ENCODE data around the gene FOXJ3.

Gene FOXJ3

DNA sequence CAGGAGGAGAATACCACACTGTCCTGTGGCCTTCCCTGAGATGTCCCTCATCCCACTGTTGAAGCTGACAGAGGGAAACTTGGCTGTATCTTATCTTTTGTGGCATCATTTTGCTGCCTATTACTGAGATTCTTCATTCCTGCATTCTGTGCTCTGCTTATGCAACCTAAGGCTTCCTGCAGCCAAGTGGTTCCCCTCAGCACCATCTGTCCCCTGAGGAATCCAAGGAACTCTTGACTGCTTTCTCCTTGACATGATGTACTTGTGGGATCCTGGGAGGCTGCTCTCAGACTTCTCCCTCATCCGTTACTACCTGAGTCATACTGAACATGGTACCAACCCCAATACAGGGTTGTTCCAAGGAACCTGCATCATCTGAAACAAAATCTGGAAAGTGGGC, 24.4 kb upstream of the FOXJ3 start:
- TF ChIP-seq SUZ12 (IDR thresholded peaks at IDR 0.05) (no peak), ZNF384 (IDR thresholded peaks at IDR 0.05) (no peak), HDGF (IDR thresholded peaks at IDR 0.05; ENCODE audit: borderline replicate concordance) (no peak), L3MBTL2 (conservative IDR thresholded peaks at IDR 0.05) (no peak), TARDBP (IDR thresholded peaks at IDR 0.05) (no peak), ARNT (IDR thresholded peaks at IDR 0.05) (no peak), FOXK2 (IDR thresholded peaks at IDR 0.05) (no peak), FOXA1 (IDR thresholded peaks at IDR 0.05) (no peak)
- ChIA-PET POLR2A (no interaction called here), CTCF (no interaction called here)
- no peak for DNase-seq (ENCODE audit: extremely low spot score)

- CTCF ChIA-PET = no interaction called here
Measured at GRCh38 chr1:42358791-42359190, 23.8 kb upstream of the FOXJ3 start.

DNA sequence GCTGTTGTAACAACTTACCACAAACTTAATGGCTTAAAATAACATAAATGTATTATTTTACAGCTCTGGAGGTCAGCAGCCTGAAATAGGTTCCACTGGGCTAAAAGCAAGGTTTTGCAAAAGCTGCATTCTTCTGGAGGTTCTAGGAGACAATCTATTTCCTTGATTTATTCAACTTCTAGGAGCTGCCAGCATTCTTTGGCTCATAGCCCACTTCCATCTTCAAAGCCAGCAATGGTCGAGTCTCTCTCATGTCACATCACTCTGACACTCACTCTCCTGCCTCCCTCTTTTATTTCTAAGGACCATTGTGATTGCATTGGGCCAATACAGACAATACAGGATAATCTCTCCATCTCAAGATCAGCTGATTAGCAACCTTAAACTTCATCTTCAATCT, 15.1 kb upstream of the FOXJ3 start:
- ChIA-PET CTCF (no interaction called here), POLR2A (no interaction called here)
- no peak for DNase-seq (ENCODE audit: extremely low spot score)
- TF ChIP-seq SP1 (IDR thresholded peaks at IDR 0.05) (no peak), ARNT (IDR thresholded peaks at IDR 0.05) (no peak), NFRKB (IDR thresholded peaks at IDR 0.05) (no peak), LEF1 (IDR thresholded peaks at IDR 0.05; ENCODE audit: borderline replicate concordance) (no peak), CTBP1 (IDR thresholded peaks at IDR 0.05; ENCODE audit: borderline replicate concordance) (no peak), BHLHE40 (IDR thresholded peaks at IDR 0.05; ENCODE audit: borderline replicate concordance) (no peak), FOXK2 (IDR thresholded peaks at IDR 0.05) (no peak), SUZ12 (IDR thresholded peaks at IDR 0.05) (no peak), L3MBTL2 (conservative IDR thresholded peaks at IDR 0.05) (no peak)

More at GRCh38 chr1:42358791-42359190, 23.8 kb upstream of the FOXJ3 start:
- POLR2A ChIA-PET = no interaction called here
- TF ChIP-seq CTBP1 (IDR thresholded peaks at IDR 0.05; ENCODE audit: borderline replicate concordance) (no peak), PKNOX1 (IDR thresholded peaks at IDR 0.05) (no peak), ARNT (IDR thresholded peaks at IDR 0.05) (no peak), FOXA1 (IDR thresholded peaks at IDR 0.05) (no peak), ZNF384 (IDR thresholded peaks at IDR 0.05) (no peak), SP1 (IDR thresholded peaks at IDR 0.05) (no peak), BHLHE40 (IDR thresholded peaks at IDR 0.05; ENCODE audit: borderline replicate concordance) (no peak), ELF4 (IDR thresholded peaks at IDR 0.05) (no peak), FOXM1 (IDR thresholded peaks at IDR 0.05; ENCODE audit: borderline replicate concordance) (no peak), FOXK2 (IDR thresholded peaks at IDR 0.05) (no peak), TARDBP (IDR thresholded peaks at IDR 0.05) (no peak), SUZ12 (IDR thresholded peaks at IDR 0.05) (no peak), NFRKB (IDR thresholded peaks at IDR 0.05) (no peak), LEF1 (IDR thresholded peaks at IDR 0.05; ENCODE audit: borderline replicate concordance) (no peak), HDGF (IDR thresholded peaks at IDR 0.05; ENCODE audit: borderline replicate concordance) (no peak)
- no peak for DNase-seq (ENCODE audit: extremely low spot score)

DNA sequence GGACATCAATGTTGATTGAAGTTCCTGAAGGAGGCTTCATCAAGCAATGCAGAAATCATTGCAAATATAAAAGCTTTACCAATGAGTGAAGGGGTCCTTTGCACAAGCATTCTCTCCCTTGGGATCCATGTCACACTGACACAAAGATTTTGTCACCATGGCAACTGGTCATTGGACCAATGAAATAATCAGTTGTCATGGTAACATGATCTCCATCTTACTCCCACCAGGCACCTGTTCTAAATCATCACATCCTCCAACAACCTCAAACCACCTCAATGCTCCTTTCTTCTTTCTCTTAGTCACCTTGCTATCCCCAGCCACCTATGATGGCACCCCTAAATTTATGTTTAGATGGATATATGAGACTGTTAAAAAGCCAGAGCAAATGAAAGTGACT, 13.5 kb upstream of the FOXJ3 start:
- ChIA-PET POLR2A (no interaction called here), CTCF (no interaction called here)
- no peak for DNase-seq (ENCODE audit: extremely low spot score)
- no peak for TF ChIP-seq L3MBTL2 (conservative IDR thresholded peaks at IDR 0.05)
- no peak for TF ChIP-seq FOXA1 (IDR thresholded peaks at IDR 0.05)
- TF ChIP-seq FOXK2 (IDR thresholded peaks at IDR 0.05) = no peak
- TF ChIP-seq TARDBP (IDR thresholded peaks at IDR 0.05) = no peak
- TF ChIP-seq LEF1 (IDR thresholded peaks at IDR 0.05; ENCODE audit: borderline replicate concordance) = no peak
- TF ChIP-seq SUZ12 (IDR thresholded peaks at IDR 0.05) = no peak
- TF ChIP-seq ZNF384 (IDR thresholded peaks at IDR 0.05) = no peak

- DNase-seq (ENCODE audit: extremely low spot score) = no peak
- TF ChIP-seq BHLHE40 (IDR thresholded peaks at IDR 0.05; ENCODE audit: borderline replicate concordance) (no peak), SUZ12 (IDR thresholded peaks at IDR 0.05) (no peak), TARDBP (IDR thresholded peaks at IDR 0.05) (no peak), HDGF (IDR thresholded peaks at IDR 0.05; ENCODE audit: borderline replicate concordance) (no peak), SP1 (IDR thresholded peaks at IDR 0.05) (no peak), CTBP1 (IDR thresholded peaks at IDR 0.05; ENCODE audit: borderline replicate concordance) (no peak), ZNF384 (IDR thresholded peaks at IDR 0.05) (no peak)
- CTCF ChIA-PET = no interaction called here
- POLR2A ChIA-PET = no interaction called here
Measured at GRCh38 chr1:42343049-42343448, 8.0 kb upstream of the FOXJ3 start.

- POLR2A ChIA-PET = no interaction called here
- CTCF ChIA-PET = no interaction called here
- no peak for DNase-seq (ENCODE audit: extremely low spot score)
Measured at GRCh38 chr1:42340901-42341300, 5.9 kb upstream of the FOXJ3 start.

More at GRCh38 chr1:42340901-42341300, 5.9 kb upstream of the FOXJ3 start:
- TF ChIP-seq PKNOX1 (IDR thresholded peaks at IDR 0.05) (no peak), FOXM1 (IDR thresholded peaks at IDR 0.05; ENCODE audit: borderline replicate concordance) (no peak), BHLHE40 (IDR thresholded peaks at IDR 0.05; ENCODE audit: borderline replicate concordance) (no peak), LEF1 (IDR thresholded peaks at IDR 0.05; ENCODE audit: borderline replicate concordance) (no peak), FOXK2 (IDR thresholded peaks at IDR 0.05) (no peak), HDGF (IDR thresholded peaks at IDR 0.05; ENCODE audit: borderline replicate concordance) (no peak), ARNT (IDR thresholded peaks at IDR 0.05) (no peak), FOXA1 (IDR thresholded peaks at IDR 0.05) (no peak), CTBP1 (IDR thresholded peaks at IDR 0.05; ENCODE audit: borderline replicate concordance) (no peak), TARDBP (IDR thresholded peaks at IDR 0.05) (no peak), NFRKB (IDR thresholded peaks at IDR 0.05) (no peak), SP1 (IDR thresholded peaks at IDR 0.05) (no peak), ZNF384 (IDR thresholded peaks at IDR 0.05) (no peak), SUZ12 (IDR thresholded peaks at IDR 0.05) (no peak), L3MBTL2 (conservative IDR thresholded peaks at IDR 0.05) (no peak), ELF4 (IDR thresholded peaks at IDR 0.05) (no peak)
